ENCODE results near the gene IMMP2L.

Gene IMMP2L

DNA sequence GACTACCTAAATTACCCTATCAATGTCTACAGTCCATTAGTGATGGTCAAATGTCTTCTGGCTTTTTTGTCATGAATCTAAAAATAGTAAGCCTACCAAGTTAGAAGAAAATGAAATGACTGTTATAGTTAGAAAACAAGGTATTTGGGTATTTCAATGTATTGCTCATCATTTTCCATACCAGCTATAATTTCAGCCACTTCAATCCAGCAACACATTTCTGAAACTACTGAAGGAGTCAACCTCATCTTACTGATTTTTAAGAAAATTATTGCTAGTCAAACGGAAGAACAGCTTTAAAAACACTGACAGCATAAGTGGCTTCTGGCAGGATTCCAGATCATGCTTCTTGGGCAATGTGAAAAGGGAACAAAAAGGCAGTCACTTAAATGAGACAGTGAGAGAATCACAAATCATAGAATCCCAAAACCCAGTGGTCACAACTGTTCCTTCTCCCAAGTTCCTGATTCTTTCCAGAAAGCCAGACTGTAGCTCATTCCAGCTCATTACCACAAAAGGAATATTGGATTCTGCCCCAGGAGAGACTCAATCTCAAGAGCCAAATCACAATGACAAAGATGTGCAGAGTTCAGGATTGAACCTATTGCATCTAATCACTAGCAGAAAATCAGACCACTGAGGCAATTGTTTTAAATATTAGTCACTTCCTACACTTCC lies 532.6 kb downstream of the IMMP2L start:
- DNase-seq (ENCODE audit: low read depth): peak; percentile 65

DNA sequence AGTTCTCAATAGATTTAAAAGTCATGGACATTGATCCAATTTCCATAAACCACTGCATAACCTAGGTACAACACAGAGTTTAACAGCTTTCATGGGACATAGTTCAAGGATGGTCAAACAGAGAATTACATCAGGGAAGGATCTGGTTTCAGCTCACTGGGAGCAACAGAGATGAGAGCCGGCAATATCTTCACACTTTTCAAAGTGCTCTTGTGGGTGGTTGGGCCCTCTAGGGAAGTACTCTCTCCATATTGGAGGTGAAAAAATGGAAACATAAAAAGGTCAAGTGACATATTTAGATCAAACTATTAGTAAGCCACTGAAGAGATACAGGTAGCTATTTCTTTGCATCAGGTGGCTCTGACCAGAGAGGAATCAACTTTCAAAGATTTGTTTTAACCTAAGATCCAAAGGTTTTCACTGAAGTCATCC lies 533.1 kb downstream of the IMMP2L start:
- DNase-seq (ENCODE audit: low read depth): no peak

DNA sequence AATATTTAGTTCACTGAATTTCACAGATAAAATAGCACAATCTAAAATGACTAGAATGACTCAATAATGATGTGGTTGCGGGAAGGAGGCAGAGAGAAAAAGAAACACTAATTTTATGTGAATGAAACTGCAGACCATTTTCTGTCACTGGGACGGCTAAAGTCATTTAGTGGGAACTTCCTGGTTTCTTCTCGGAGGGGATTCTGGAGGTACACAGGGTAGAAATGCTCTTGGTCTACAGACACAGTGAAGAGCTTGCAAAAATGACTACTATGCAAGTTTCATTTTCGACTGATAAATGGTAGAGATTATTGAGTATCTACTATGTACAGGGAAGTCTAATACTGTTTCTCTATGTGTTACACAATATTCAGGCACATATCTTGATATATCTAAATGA lies 534.9 kb downstream of the IMMP2L start:
- no peak for DNase-seq (ENCODE audit: low read depth)

GRCh38 chr7:111026806-111027205 lies 535.5 kb downstream of the IMMP2L start:
- DNase-seq (ENCODE audit: low read depth): no peak

GRCh38 chr7:111026343-111026742 lies 535.9 kb downstream of the IMMP2L start:
- DNase-seq (ENCODE audit: low read depth): no peak

GRCh38 chr7:111025006-111025405 lies 537.3 kb downstream of the IMMP2L start:
- no peak for DNase-seq (ENCODE audit: low read depth)

DNA sequence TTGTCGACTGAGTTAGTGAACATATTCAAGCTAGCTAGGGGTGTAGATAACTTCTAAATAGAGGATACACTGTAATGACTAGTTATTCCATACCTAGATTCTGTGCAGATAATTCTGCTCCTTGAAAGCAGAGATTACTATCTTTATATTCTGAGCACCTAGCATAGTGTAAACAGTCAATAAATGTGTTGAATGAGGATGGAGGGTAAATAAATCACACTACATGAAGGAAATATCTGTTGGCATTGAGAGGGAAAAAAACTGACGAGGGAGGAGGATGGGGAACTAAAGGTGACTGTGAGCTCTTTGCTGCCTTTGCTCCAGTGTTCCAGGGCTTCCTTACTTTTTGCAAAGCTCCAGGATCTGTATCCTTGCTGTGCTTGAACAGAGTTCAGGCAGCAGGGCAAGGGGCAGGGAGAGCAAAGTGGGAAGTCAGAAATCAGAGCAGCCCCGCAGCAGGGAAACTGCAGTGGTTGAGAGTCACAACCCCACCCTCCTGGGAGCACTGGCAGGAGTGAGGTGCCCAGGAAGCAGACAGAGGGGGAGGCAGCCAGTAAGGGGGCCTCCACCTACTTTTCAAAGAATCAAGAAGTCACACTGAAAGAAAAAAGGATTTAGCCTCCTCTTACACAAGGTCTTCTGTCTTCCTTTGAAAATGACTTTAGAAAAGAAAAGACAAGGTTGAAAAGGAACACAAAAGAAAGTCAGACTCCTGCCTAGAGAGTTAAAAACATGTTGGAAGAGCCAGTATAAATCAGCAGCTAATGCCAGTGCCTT lies 543.1 kb downstream of the IMMP2L start:
- no peak for DNase-seq (ENCODE audit: low read depth)

DNA sequence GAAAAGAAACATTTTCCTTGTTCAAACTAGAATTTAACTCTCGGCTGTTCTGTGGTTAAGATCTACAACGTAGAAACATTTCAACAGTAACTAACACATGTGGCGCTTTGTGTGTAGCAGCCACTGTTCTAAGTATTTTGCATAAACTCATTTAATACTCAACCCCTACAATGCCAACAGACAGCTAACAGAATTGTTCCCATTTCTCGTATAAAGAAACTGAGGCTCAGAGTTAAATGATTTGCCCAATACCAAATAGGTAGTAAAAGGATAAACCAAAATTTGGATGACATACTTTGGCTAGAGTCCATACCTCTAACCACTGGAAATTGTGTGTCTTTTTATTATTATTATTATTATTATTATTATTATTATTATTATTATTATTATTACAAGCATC lies 543.8 kb downstream of the IMMP2L start:
- no peak for DNase-seq (ENCODE audit: low read depth)

DNA sequence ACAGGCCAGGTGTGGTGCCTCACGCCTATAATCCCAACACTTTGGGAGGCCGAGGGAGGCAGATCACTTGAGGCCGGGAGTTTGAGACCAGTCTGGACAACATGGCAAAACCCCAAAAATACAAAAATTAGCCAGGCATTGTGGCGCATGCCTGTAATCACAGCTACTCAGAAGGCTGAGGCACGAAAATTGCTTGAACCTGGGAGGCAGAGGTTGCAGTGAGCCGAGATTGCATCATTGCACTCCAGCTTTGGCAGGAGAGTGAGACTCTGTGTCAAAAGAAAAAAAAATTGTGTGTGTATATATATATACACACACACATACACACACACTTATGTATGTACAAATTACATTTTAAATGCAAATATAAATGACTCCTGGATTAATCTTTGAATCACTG lies 548.2 kb downstream of the IMMP2L start:
- no peak for DNase-seq (ENCODE audit: low read depth)

GRCh38 chr7:111012799-111013675 lies 549.3 kb downstream of the IMMP2L start:
- DNase-seq (ENCODE audit: low read depth): no peak

GRCh38 chr7:111012149-111012548 lies 550.1 kb downstream of the IMMP2L start:
- DNase-seq (ENCODE audit: low read depth): no peak

- DNase-seq (ENCODE audit: low read depth): peak; percentile 42
Measured at GRCh38 chr7:111011520-111011919, 550.8 kb downstream of the IMMP2L start.

GRCh38 chr7:111010798-111011197 lies 551.5 kb downstream of the IMMP2L start:
- DNase-seq (ENCODE audit: low read depth): no peak

- no peak for DNase-seq (ENCODE audit: low read depth)
Measured at GRCh38 chr7:111009526-111010040, 552.7 kb downstream of the IMMP2L start.

DNA sequence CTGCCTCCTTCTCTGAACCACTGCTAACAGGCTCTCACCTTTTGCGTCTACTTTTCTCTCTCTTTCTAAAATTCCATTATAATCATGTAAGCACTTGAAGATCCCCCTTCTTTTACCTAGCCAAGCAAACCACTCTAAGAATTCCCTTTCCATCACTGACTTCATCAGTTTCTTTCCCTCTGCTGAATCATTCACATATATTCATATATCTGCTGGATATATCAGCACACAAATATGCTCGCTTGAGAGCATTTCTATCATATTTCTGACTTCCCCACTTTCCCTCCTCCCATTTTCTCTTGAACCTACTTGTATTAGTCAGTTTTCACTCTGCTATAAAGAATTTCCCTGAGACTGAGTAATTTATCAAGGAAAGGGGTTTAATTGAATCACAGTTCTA lies 555.6 kb downstream of the IMMP2L start:
- DNase-seq (ENCODE audit: low read depth): peak; percentile 89

DNA sequence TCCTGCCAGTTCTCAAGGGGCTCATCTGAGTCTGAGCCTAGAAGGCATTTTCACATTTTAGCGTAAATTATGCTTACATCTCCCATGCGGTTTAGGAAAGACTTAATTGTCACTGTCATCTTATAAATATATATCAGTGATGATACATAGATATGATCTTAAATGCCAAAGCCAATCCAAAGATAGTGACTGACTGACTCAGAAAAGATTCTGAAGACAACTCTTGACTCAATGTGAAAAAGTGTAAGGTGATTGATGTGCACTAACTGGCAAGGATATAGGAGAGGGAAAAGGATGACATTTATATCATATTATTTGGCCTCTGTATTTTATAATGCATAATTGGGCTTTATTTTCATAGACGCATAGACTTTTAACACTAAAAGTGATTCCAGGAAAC lies 556.3 kb downstream of the IMMP2L start:
- peak; percentile 17 for DNase-seq (ENCODE audit: low read depth)

DNA sequence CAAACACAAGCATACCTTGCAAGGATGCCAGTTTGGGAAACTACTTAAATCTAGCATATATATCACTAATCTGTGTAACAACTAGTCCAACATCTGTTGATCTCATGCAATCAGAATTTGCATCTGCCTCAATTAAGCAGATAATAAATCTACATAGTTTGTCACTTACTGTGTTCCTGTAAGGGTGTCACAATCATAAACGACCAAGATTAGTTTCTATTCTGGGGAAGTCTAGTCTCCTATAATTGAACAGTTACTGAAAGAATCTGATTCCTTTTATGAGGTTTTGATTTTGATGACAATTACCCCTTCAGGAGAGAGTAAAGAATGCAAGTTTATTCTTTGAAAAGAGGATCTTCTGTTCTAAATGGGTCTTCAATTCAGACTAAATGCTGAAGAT lies 556.8 kb downstream of the IMMP2L start:
- DNase-seq (ENCODE audit: low read depth): peak; percentile 76

GRCh38 chr7:111004310-111004901 lies 557.9 kb downstream of the IMMP2L start:
- no peak for DNase-seq (ENCODE audit: low read depth)

GRCh38 chr7:111003883-111004282 lies 558.4 kb downstream of the IMMP2L start:
- no peak for DNase-seq (ENCODE audit: low read depth)

DNA sequence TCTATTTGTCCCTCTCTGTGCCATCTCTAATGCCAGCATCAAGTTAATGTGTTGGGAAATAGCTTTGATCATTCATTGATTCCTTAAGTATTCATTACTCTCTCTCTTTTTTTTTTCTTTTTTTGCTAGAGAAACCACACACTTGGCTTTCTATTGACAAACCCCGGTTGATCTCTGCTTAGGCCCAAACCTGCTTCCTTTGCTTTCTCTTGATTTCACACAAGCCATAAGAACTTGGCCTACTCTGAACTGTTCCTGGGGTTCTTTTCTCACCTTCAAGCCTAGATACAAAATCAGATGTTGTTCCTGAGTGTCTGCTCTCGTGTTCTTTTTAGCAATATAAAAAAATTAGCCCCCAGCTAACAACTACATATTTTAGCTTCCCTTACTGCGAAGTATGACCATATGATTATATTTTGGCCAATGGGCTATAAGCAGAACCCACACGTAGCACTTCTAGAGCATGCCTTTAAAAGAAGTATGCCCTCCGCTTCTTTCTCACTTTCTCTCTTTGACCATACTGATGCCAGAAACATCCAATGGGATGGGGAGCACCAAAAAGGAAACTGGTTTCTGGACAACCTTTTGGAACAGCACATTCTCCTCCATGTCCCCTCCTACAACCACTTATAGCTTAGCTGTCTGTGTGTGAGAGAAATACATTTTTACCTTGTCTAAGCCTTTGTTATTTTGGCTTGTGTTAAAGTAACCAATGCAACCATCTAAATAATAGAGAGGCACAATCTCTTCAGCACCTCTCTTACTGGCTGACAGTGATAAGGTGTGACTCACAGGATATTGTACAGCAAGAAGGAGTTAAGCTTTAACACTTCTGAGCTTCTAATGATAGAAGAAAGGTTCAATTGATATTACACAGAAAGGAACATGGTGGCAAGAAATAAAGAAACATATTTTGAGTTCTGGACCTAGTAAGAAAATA lies 568.0 kb downstream of the IMMP2L start:
- no peak for DNase-seq (ENCODE audit: low read depth)

Measured in EH (cell line).